Hepatic stellate cell (primary cell): ENCODE measurements around the gene FREM2.

ENCODE experiments used
- DNase-seq: peaks from one replicate; pipeline ENCODE4 v3.0.0; 2011; ENCODE audit warnings: low spot score

Gene FREM2

DNA sequence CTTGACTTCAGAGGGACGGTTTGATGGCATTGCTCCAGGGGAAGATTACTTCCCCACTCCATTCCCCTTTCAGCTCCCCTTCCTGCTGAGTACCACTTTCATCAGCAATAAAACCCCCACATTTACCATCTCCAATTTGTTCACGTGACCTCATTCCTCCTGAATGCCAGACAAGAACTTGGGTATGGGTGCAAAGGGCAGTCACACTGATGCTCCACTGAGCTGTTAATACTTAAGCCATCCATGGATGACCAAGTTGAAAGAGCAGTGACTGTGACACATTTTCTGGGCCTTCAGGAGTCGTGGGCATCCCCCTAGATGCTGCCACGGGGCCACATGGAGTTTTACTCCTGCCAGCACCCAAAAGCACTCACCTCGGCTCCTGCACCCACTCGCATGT lies 210.6 kb downstream of the FREM2 start:
- no peak for DNase-seq

DNA sequence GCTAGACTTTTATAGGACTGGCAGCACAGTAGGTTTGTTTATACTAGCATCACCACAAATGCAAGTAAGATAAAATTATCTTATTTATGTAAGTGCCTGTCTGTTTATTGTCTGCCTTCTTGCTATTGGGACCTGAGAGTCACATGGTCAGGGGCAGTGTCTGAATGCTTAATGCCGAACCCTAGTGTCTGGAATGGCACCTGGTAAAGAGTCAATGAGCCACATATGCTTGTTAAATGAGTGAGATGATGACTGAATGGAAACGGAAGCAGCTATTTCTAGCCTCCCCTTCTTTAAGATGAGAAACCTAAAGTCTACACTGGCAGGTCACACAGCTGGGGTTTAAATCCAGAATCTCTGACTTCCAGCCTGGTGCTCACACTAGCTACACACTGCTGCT lies 211.6 kb downstream of the FREM2 start:
- DNase-seq = no peak

DNA sequence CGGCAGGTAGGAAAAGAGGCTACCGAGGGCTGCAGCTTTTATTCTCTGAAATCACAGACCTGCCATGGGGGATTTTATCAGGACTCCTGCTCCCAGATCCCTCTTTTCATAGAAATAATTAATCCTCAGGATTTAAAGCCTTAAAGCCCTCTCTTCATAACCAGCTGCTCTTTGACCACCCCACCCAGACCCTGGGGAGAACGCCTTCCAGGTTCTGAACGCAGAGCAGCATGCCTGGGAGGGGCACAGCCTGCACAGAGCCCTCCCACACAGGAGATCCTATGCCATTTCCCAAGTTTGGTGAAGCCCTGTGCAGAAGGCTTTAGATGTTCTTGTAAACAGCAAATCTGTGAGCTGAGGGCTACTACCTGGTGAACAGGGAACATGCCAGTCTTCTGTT lies 212.7 kb downstream of the FREM2 start:
- no peak for DNase-seq

DNA sequence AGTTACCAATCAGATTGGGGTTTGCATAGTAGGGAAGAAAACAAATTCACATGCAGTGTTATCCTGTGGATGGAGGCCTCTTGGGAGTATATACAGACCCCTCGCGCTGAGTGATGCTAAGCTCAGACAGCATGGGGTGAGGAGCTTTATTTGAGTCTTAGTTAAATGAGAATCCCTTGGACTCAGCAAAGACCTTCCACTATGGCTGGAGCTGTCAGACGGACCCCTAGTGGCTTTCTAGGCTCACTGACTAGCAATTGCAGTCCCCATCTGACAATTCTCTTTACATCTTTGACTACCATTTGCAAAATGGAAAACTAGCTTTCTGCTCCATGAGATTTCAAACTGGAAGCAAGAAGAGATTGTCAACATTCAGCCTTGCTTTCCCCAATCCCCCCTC lies 213.3 kb downstream of the FREM2 start:
- no peak for DNase-seq

DNA sequence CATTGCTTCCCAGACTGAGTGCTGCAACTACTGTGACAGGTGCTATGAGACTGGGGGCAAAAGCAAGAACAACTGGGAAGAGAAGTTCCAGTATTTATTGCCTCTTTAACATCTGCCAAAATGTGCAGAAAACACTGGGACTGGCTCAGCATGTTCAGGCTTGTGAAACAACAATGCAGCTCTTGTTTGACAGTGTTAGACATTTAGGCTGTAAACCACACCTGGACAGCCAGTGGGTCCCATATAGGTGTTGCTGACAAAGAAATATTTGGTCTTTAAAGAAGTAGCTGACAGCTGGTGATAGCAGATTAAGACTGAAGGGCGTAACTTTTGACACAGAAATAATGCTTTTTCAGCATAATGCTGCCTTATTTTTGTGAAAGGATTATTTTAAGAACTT lies 215.7 kb downstream of the FREM2 start:
- no peak for DNase-seq

DNA sequence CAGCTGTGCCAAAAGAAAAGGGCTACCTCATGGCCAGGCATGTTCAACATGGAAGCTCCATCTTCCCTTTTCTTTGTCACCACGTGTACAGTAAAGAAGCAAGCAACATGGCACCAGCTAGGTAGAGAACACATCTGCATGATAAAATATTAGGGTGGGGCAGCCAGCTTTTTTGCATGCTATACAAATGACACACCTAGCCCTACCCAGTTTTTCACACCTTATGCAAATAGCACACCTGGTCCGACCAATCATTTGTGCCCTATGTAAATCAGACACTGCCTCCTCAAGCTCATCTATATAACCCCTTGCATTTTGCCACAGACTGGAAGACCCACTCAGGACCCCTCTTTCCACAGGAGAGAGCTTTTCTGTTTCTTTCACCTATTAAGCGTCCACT lies 218.2 kb downstream of the FREM2 start:
- DNase-seq = no peak

DNA sequence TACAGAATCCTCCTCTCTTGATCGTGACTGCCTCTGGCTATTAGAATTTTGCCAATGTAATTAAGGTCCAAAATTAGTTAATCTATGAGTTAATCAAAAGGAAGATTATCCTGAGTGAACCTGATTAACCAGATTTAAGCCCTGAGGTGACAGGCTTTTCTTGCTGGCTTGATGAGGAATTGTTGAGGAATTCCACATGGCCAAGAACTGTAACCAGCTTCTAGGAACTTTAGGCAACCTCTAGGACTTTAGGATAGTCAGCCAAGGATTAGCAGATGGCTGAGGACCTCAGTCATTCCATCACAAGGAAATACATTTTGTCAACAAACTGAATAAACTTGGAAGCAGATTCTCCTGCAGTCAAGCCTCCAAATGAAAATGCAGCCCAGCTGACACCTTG lies 219.0 kb downstream of the FREM2 start:
- no peak for DNase-seq

DNA sequence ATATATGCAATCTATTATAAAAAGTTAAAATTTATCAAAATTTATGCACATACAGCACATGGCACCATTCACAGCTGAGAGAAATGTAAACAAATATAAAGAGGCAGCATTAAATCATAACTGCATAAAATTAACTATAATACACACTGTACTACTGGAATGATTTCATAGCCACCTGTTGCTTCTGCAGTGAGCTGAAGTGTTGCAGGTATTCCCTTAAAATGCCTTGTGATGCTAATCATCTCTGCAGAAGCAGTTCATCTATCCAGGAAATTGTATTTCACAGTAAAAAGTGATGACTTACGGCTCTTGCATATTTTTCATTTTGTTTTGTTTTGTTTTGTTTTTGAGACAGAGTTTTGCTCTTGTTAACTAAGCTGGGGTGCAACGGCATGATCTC lies 221.7 kb downstream of the FREM2 start:
- DNase-seq = no peak

DNA sequence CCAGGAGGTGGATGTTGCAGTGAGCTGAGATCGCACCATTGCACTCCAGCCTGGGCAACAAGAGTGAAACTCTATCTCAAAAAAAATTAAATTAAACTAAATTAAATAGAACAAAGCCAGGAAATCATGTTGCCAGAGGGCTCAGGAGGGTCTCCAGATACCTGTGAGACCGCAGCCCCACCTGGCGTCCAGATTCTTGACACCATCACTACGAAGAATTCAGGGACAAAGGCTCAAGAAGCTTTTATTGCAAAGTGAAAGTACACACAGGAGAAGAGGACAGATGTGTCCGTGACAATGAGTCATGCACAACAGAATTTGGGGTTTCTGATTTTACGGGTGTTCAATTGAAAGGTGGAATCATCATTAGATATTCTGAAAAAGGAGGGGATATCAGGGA lies 227.2 kb downstream of the FREM2 start:
- DNase-seq = no peak

DNA sequence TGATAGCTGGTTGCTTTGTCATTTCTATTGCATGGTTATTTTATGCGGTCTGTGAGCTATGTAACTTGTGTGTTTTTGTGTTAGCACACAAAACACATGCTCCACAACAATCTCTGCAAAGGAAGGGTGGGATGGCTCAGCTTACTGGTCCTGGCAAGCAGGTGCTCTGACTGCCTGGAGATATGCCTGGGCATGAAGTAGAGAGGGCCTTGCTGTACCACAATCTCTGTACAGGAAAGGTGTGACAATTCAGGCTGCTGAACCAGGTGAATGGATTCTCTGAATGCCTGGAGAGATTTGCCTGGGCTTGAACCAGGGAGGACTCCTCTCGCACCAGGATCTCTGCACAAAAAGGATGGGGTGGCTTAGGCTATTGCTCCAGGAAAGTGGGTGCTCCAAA lies 234.2 kb downstream of the FREM2 start:
- no peak for DNase-seq

DNA sequence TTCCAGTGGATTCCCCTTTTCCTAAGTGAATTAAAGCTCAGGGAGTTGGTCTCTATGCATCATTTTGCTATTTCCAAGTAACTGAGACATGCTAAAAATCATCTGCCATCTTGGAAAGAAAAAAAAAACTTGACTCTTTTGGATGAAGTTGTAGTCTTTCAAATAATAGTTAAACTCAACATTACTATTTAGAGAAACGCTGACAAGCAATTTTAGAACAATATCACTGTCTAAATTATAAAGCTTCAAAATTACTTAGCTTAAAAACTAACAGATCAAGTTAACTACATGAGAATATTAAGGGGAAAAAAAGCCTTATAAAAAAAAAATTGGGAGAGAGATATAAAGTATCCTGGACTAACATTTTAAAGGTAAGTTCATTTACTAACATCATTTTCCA lies 235.3 kb downstream of the FREM2 start:
- no peak for DNase-seq

DNA sequence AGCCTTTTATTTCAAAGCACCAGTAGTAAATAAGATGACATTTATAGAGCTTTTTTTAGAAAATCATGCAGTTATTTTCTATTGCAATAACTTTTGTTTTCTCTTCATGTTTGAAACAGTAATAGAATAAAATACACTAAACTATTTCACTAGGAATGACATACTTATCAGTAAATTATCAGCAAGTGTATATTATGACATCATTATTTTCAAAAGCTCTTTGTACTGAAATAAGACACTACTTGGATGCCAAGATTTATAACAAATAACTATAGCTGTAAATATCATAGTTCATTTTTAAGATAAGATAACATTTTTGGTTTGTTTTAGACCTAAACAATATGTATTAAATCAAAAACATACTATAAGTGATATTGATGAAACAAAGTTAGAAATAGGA lies 246.9 kb downstream of the FREM2 start:
- DNase-seq = no peak
